Raji (cell line): Measurements from ENCODE around the gene ALK.

Source experiments
- POLR2A ChIP-seq: IDR thresholded peaks from 2 replicates; pipeline ENCODE4 v1.6.1; 2011; ENCODE audit warnings: low read depth, low read length, control low read depth; ENCODE audit not compliant: insufficient read depth

ALK gene

GRCh38 chr2:29765721-29766120, 155.7 kb downstream of the ALK start:
- TF ChIP-seq POLR2A, result no peak

GRCh38 chr2:29763371-29763770, 158.0 kb downstream of the ALK start:
- TF ChIP-seq POLR2A, result no peak

- TF ChIP-seq POLR2A, result no peak
Observed at GRCh38 chr2:29762239-29762638, 159.1 kb downstream of the ALK start.

- no peak for TF ChIP-seq POLR2A
Observed at GRCh38 chr2:29761278-29761677, 160.1 kb downstream of the ALK start.

- TF ChIP-seq POLR2A, result no peak
Observed at GRCh38 chr2:29760008-29760407, 161.4 kb downstream of the ALK start.

- TF ChIP-seq POLR2A, result no peak
Observed at GRCh38 chr2:29759360-29759759, 162.0 kb downstream of the ALK start.

GRCh38 chr2:29755829-29756228, 165.6 kb downstream of the ALK start:
- TF ChIP-seq POLR2A, result no peak

GRCh38 chr2:29755233-29755632, 166.2 kb downstream of the ALK start:
- no peak for TF ChIP-seq POLR2A

- no peak for TF ChIP-seq POLR2A
Observed at GRCh38 chr2:29753671-29754444, 167.5 kb downstream of the ALK start.

- TF ChIP-seq POLR2A, result no peak
Observed at GRCh38 chr2:29751390-29751789, 170.0 kb downstream of the ALK start.

GRCh38 chr2:29749843-29750242, 171.5 kb downstream of the ALK start:
- no peak for TF ChIP-seq POLR2A

GRCh38 chr2:29749041-29749440, 172.3 kb downstream of the ALK start:
- TF ChIP-seq POLR2A, result no peak

- TF ChIP-seq POLR2A, result no peak
Observed at GRCh38 chr2:29747786-29748470, 173.5 kb downstream of the ALK start.

GRCh38 chr2:29744976-29745375, 176.4 kb downstream of the ALK start:
- no peak for TF ChIP-seq POLR2A

GRCh38 chr2:29743516-29743915, 177.9 kb downstream of the ALK start:
- no peak for TF ChIP-seq POLR2A

- TF ChIP-seq POLR2A, result no peak
Observed at GRCh38 chr2:29742656-29743055, 178.7 kb downstream of the ALK start.
